CD4-positive, alpha-beta T cell treated with Interleukin-10 for 1 hour (primary cell): ENCODE results near the gene SERGEF.

Experiments
- DNase-seq: peaks from one replicate; pipeline ENCODE4 v3.0.0-alpha.2; 2020

SERGEF gene

GRCh38 chr11:17779861-17780594, 232.8 kb downstream of the SERGEF start:
- DNase-seq: no peak

DNA sequence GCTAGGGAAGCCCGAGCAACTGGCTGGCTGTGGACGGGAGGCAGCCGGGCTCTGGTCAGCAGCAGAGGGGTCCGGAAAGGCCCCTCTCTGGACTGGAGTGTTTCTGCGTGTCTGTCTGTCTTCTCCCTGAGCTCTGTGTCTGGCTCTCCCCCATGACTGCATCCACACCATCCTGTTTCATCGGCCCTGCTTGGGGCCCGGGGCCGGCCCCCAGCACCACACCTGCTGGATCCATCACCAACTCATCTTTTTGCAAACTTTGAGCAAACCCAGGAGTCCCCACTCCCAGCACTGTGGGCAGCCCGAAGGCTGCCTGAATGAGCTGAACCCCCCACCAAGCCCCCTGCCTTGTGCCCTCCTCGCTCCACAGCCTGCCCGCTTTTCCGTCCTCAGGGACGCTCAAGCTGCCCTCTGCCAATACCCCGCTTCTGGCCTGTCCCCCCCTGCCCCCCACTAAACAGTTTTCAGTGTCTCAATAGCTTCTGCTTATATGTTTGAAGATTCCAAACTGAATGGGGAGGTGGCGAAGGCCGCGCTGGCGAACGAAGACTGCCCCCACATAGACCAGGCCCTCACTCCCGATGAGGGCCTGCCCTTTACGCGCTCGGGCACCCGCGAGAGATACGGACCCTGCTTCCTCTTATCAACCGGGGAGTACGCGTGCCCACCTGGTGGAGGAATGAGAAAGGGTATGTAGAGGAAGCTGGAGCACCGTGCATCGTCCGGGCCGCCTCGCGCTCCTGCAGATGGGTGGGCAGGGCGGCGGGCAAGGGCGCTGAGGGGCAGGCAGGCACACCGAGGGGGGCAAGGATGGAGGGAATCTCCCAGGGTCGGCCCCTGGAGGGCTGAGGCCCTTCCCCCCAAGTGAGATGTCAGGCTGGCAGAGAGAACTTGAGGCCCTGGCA, 233.6 kb downstream of the SERGEF start:
- DNase-seq: no peak

GRCh38 chr11:17778352-17778751, 234.5 kb downstream of the SERGEF start:
- no peak for DNase-seq

DNA sequence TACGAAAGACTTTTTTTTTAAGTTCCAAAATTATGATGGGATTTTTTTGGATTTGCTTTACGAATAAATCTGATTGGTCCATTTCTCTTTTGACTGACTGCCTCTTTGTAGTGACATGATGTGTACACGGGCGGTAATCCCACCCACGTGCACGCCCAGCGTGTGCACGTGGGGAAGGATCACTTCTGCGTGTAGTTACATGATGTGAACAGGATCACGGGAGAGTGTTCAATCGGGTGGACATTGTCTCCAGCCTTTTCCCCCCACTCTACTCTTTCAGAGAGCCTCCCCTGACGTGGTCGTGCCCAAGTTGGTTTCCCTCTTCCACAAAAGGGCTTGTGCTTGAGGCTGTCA, 235.1 kb downstream of the SERGEF start:
- DNase-seq: no peak

DNA sequence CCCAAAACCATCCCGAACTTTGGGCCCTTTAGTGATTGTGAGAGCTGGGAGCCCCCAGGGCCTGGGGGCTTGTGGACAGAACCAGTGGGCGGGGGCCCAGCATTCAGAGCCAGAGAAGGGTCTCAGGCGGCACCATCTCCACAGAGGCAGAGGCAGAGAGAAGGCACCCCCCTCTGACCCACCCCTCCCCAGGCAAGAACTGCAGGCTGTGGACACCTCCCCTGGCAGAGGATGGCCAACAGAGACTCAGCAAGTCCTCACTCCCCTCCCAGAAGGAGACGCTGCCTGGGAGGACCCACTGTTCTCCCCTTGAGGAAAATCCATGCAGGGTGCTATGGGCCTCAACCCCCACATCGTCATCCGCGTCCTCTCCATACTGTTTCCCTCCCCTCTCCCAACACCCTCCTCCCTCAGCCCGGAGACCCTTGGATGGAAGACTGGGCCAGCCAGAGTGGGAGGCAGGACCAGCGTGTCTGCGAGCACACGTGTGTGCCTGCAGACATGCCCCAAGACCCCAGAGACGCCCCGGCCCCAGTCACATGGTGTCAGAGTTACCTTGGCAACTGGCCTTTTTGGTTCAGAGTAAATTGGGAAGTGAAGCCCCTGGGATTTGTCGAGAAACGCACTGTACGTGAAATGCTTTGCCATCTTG, 235.6 kb downstream of the SERGEF start:
- no peak for DNase-seq

DNA sequence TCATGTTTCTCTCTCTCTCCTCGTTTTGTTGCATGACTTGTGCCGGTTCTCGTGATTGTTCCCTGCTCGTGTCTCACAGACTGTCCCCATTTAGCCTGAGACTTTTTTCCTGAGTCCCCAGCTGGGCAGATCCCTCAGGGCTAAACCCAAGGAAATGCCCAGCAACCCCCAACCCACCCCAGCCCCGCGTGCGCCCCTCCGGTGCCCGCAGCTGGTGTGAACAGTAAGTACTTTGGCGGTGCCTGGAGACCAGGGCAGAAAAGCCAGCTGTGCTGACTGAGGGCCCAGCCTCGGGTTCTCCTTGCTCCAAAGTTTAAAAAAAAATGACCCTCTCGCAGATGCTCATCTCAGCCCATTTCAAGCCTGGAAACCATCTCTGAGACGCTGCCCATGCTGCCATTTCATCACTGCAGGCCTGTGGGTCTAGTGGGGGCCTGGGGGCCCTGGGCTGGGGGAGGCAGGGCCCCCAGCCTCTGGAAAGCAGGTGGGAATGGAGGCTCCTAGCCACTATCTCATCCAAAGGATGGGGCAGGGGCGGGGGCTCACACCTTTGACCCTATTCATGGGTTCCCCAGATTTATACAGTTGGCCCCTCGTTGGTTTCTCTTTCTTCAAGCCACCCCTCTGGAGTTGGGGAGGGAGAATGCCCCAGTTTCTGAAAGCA, 236.5 kb downstream of the SERGEF start:
- no peak for DNase-seq

DNA sequence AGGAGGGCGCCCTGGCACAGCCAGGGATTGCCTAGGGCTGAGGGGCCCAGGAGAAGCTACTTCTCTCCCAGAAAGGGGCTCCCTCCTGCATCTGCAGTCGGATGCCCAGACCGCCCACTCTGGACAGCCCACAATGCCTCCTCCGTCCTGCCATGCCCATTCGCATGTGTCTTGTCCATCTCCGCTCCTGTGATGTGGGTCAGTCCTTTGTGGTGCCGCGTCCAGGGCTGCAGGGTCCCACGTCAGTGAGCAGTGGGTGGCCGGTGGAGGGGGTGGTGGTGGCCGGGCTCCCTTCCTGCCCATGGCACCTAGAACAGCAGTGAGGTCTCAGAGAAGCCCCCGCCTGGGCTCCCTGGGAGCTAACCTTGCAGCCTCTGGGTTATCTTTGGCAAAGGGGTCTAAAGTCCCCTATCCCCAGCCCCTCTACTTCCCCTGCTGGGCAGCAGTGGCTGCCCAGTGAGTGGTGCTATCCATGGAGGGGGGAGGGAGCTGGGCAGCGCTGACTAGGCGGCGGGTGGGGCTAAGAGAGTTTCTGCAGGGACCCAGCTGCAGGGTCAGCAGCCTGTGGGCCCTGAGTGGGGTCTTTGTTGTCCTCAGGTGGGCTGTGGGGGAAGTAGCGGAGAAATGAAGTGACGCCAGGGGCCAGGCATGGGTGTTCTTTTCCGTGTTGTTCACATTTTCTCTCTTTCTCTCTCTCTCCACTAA, 237.2 kb downstream of the SERGEF start:
- DNase-seq: no peak

DNA sequence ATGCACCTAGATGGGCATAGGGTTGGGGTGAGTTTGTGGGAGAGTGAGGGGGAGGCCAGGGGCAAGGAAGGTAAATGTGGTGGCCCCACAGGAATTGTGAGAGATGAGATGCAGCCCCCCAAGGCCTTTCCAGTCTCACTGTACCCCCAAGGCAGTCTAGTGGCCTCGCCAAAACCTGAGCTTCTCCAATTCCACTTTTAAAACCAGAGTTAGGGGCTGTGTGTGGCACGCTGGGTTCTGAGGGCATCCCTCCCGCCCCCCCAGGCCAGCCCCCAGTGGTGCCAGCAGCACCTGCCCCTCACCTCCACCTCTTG, 237.9 kb downstream of the SERGEF start:
- no peak for DNase-seq

DNA sequence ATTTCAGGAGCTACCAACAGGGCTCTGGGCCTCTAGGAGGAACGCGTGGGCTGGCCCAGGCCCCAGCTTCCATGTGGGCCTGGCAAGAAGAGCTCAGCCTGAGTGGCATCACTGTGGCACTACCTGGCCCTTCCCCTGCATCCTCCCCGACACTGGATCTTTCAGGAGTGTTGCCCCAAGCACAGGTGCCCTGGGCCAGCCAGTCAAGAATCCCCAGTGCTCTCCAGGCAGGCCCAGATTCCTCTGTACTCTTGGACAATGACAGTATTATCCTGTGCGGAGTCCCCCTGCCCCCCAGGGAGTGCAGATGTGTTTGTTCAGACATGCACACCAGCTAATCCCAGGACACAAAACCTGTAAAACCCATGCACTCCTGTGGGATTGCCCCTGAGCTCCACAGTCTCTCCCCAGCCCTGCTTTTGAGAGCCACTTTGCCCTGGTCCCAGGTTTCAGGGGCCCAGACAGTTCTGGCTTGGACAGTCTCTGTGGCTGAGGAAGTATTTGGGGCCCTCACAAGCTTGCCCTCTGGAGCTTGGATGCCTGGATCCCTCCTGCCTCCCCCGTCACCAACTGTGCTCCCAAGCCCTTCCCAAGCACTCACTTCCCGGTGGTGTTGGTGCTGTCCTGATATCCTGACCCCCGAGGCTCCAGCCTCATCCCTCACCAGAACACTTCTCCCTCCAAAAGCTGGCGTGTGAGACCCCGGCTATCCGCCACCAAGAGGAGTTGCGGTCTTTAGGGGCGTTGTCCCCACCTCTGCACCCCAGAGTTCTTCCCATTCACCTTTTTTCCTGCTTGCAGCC, 238.4 kb downstream of the SERGEF start:
- no peak for DNase-seq

GRCh38 chr11:17773674-17774073, 239.2 kb downstream of the SERGEF start:
- DNase-seq: no peak

- no peak for DNase-seq
These were observed 239.9 kb downstream of the SERGEF start for GRCh38 chr11:17772704-17773600.

GRCh38 chr11:17771841-17772401, 240.9 kb downstream of the SERGEF start:
- no peak for DNase-seq

DNA sequence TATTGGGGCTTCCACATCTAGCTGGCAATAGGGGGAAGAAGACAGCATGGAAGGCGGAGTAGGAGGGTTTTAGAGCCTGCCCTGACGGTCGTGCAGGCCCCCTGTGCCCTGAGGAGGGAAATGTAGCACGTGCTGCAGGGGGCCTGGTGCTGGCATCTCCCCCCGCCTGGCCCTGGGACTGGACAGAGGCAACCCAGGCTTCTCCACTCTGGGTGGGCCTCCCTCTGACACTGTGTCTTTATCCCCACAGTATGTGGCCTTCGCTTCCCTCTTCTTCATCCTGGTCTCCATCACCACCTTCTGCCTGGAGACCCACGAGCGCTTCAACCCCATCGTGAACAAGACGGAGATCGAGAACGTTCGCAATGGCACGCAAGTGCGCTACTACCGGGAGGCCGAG, 241.4 kb downstream of the SERGEF start:
- no peak for DNase-seq

- DNase-seq: no peak
These were observed 241.9 kb downstream of the SERGEF start for GRCh38 chr11:17770917-17771316.

DNA sequence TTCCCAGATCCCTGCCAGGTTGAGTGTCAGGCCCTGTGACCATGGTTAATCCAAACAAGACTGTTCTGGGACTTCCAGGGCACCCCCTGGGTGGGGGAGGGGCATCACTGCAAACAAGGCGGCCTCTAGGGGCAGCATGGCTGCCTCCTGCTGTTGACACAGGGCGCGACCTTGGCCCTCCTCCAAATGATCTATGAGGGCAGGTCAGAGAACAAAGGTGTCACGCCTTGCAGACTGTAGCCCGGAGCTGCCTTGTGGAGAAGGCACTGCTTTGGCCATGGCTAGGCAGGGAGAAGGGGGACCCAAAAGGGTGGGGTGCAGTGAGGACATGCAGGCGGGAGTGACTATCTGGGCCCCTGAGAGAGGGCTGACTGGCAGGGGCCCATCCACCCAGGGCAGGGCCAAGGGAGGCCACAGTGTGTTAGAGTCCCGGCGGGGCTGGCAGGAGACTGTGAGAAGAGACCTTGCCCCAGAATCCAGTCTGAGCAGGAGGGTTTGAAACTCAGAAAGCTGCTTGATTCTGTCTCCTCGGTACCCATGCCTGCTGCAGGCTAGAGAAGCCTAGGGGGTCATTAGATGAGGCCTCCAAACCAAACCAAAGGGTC, 242.7 kb downstream of the SERGEF start:
- no peak for DNase-seq

- no peak for DNase-seq
These were observed 243.6 kb downstream of the SERGEF start for GRCh38 chr11:17769218-17769617.

- DNase-seq: no peak
These were observed 244.3 kb downstream of the SERGEF start for GRCh38 chr11:17768547-17768946.

DNA sequence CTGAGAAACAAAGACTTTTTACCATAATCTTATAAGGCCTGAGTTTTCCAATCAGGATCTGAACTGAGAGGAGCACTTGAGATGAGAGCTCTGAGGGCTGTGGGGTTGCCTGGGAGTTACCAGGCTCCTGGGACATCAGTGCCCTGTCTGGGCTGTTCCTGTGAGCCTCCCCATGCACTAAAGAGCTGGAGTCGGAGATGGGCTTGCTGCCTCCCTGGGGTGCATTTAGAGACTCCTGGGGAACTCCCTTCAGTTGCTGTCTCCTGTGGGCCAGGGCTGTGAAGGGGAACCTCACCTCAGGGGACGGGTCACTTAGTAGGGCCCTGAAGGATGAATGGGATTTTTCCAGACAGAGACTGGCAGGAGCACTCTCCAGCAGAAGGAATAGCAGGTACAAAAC, 244.9 kb downstream of the SERGEF start:
- DNase-seq: no peak

GRCh38 chr11:17767301-17767885, 245.5 kb downstream of the SERGEF start:
- DNase-seq: no peak

DNA sequence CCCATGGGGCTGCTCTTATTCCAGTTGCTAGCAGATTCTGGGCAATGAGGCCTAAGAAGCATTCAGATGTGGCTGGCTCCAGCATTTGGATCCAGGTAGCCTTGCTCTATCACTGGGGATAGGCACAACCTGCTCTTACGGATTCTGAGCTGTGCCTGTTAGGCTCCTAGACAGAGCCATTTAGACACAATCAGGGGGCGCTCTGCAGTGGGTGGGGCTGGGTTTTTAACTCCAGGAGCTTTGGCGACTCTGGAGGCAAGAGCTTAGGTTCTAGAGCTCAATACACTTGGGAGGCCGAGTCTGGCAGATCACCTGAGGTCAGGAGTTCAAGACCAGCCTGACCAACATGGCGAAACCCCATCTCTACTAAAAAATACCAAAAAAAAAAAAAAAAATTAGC, 246.3 kb downstream of the SERGEF start:
- DNase-seq: no peak
